Activated CD8-positive, alpha-beta T cell treated with anti-CD3 and anti-CD28 coated beads for 36 hours (primary cell): ENCODE data around the gene SELP. TPM values are rescaled to one million over a fixed set of nuclear protein-coding genes. Genes with fewer than 3 reads are reported as not detected.

Experiments
- ATAC-seq: fragments of 200-7000 bp; cut with Tn5 transposase; one replicate; pipeline ENCODE4 v1.10.0; 2021; ENCODE audit warnings: mild to moderate bottlenecking, moderate library complexity
- CTCF ChIA-PET: fragments of 350-600 bp; sonication (Branson Sonifier 250); formaldehyde crosslinking; loops from one replicate; lab custom pipeline; 2021; ENCODE audit warnings: antibody characterized with exemption; lab: Charles Lee
- POLR2A ChIA-PET: fragments of 350-600 bp; sonication (Branson Sonifier 250); formaldehyde crosslinking; loops from one replicate; lab custom pipeline; 2021; ENCODE audit warnings: antibody characterized with exemption; lab: Charles Lee
- DNase-seq: peaks from one replicate; pipeline ENCODE4 v3.0.0-alpha.2; 2020
- H3K27ac Mint-ChIP-seq: one replicate; pipeline ENCODE4 v1.8.0; 2021; ENCODE audit warnings: mild to moderate bottlenecking, mixed read lengths
- H3K27me3 Mint-ChIP-seq: one replicate; pipeline ENCODE4 v1.8.0; 2021; ENCODE audit warnings: mixed read lengths
- H3K36me3 Mint-ChIP-seq: one replicate; pipeline ENCODE4 v1.8.0; 2021; ENCODE audit warnings: low read depth, mixed read lengths
- H3K4me1 Mint-ChIP-seq: one replicate; pipeline ENCODE4 v1.8.0; 2021; ENCODE audit warnings: low read depth, mixed read lengths
- H3K4me3 Mint-ChIP-seq: one replicate; pipeline ENCODE4 v1.8.0; 2021; ENCODE audit warnings: mild to moderate bottlenecking, moderate library complexity, mixed read lengths
- H3K9me3 Mint-ChIP-seq: one replicate; pipeline ENCODE4 v1.8.0; 2021; ENCODE audit warnings: mixed read lengths
- CTCF ChIP-seq: fragments of 200-600 bp; IDR thresholded peaks from one replicate; pipeline ENCODE4 v1.8.0; 2022; ENCODE audit warnings: antibody characterized with exemption, mild to moderate bottlenecking
- intact Hi-C: fragments of 100-400 bp; cut with micrococcal nuclease; formaldehyde crosslinking; loops from one replicate; pipeline ENCODE4 v1.10.0; 2022
- total RNA-seq, 2 experiments: library from RNA; stranded (reverse); gene quantifications; one replicate each; pipeline ENCODE4 v1.2.3, GENCODE V29; 2021

Gene SELP
- total RNA-seq, 2 experiments from 2014 or later = 0.50 to 0.81 TPM

GRCh38 chr1:169574336-169574735 is 55.6 kb downstream of the SELP start:
- no peak overlapping the region for H3K27ac Mint-ChIP-seq
- H3K4me3 Mint-ChIP-seq = no peak overlapping the region
- no peak for DNase-seq
- ChIA-PET CTCF (no interaction called here), POLR2A (no interaction called here)
- peaks cover 2% of the 10 kb centered on the region for H3K4me1 Mint-ChIP-seq
- H3K9me3 Mint-ChIP-seq = no peaks in the 10 kb centered on the region
- TF ChIP-seq CTCF = no peak
- no peak for ATAC-seq
- intact Hi-C loops = no loop called here
- H3K36me3 Mint-ChIP-seq = peaks cover 47% of the 10 kb centered on the region
- H3K27me3 Mint-ChIP-seq = no peaks in the 10 kb centered on the region

GRCh38 chr1:169572187-169572586 is 57.7 kb downstream of the SELP start:
- Mint-ChIP-seq H3K9me3 (no peaks in the 10 kb centered on the region), H3K36me3 (peaks cover 45% of the 10 kb centered on the region), H3K27me3 (no peaks in the 10 kb centered on the region), H3K4me1 (peaks cover 2% of the 10 kb centered on the region), H3K4me3 (no peak overlapping the region), H3K27ac (no peak overlapping the region)
- ChIA-PET POLR2A (no interaction called here), CTCF (interaction anchor here (1.5 kb wide), 1 partner anchor 30 kb away, joined by 3 read pairs; no protein-coding TSS in a partner anchor)
- TF ChIP-seq CTCF = no peak
- ATAC-seq = no peak
- DNase-seq = no peak
- intact Hi-C loops = no loop called here

GRCh38 chr1:169571450-169571849 is 58.5 kb downstream of the SELP start:
- POLR2A ChIA-PET = no interaction called here
- peaks cover 2% of the 10 kb centered on the region for H3K4me1 Mint-ChIP-seq
- intact Hi-C loops = no loop called here

GRCh38 chr1:169570172-169570574 is 59.8 kb downstream of the SELP start:
- intact Hi-C loops = no loop called here
- no peak overlapping the region for H3K4me3 Mint-ChIP-seq
- peaks cover 10% of the 10 kb centered on the region for H3K4me1 Mint-ChIP-seq
- CTCF ChIA-PET = interaction anchor here (0.7 kb wide), 1 partner anchor 9 kb away, joined by 3 read pairs; no protein-coding TSS in a partner anchor
- H3K27me3 Mint-ChIP-seq = no peaks in the 10 kb centered on the region
- no peak overlapping the region for H3K27ac Mint-ChIP-seq
- TF ChIP-seq CTCF = no peak
- H3K9me3 Mint-ChIP-seq = no peaks in the 10 kb centered on the region
- ATAC-seq = no peak
- no peak for DNase-seq
- POLR2A ChIA-PET = no interaction called here
- peaks cover 42% of the 10 kb centered on the region for H3K36me3 Mint-ChIP-seq

More at GRCh38 chr1:169571450-169571849, 58.5 kb downstream of the SELP start:
- TF ChIP-seq CTCF = no peak
- no peaks in the 10 kb centered on the region for H3K9me3 Mint-ChIP-seq
- ATAC-seq = no peak
- H3K36me3 Mint-ChIP-seq = peaks cover 46% of the 10 kb centered on the region
- CTCF ChIA-PET = interaction anchor here (0.7 kb wide), 1 partner anchor 22 kb away, joined by 3 read pairs; no protein-coding TSS in a partner anchor
- H3K4me3 Mint-ChIP-seq = no peak overlapping the region
- no peak for DNase-seq
- no peak overlapping the region for H3K27ac Mint-ChIP-seq
- no peaks in the 10 kb centered on the region for H3K27me3 Mint-ChIP-seq

- no peak for TF ChIP-seq CTCF
- no peak overlapping the region for H3K27ac Mint-ChIP-seq
- H3K4me1 Mint-ChIP-seq = peaks cover 17% of the 10 kb centered on the region
- ChIA-PET CTCF (interaction anchor here (0.5 to 1.5 kb wide), 5 partner anchors 11 to 240 kb away, joined by 3 to 7 read pairs (median 3); no protein-coding TSS in a partner anchor), POLR2A (no interaction called here)
- H3K27me3 Mint-ChIP-seq = no peaks in the 10 kb centered on the region
- no peak for DNase-seq
- intact Hi-C loops = no loop called here
- H3K4me3 Mint-ChIP-seq = no peak overlapping the region
- H3K9me3 Mint-ChIP-seq = peaks cover 6% of the 10 kb centered on the region
- H3K36me3 Mint-ChIP-seq = peaks cover 52% of the 10 kb centered on the region
- no peak for ATAC-seq
These were observed 61.4 kb downstream of the SELP start for GRCh38 chr1:169568497-169568896.
